Left forelimb (tissue), 1 donor: ENCODE data around the gene CABP1.
"Not testable (repeated sequence)": the region's sequence is repeated elsewhere in the genome, so short reads cannot be mapped to it uniquely, and the experiment has no call there.

Experiments
- DNase-seq: peaks from one replicate; pipeline ENCODE4 v3.0.0-alpha.2; 2018; ENCODE audit warnings: low spot score

Gene CABP1

GRCh38 chr12:120668091-120668867 is 27.9 kb downstream of the CABP1 start:
- no peak for DNase-seq

- DNase-seq, result no peak
Measured at GRCh38 chr12:120668868-120669840, 28.7 kb downstream of the CABP1 start.

DNA sequence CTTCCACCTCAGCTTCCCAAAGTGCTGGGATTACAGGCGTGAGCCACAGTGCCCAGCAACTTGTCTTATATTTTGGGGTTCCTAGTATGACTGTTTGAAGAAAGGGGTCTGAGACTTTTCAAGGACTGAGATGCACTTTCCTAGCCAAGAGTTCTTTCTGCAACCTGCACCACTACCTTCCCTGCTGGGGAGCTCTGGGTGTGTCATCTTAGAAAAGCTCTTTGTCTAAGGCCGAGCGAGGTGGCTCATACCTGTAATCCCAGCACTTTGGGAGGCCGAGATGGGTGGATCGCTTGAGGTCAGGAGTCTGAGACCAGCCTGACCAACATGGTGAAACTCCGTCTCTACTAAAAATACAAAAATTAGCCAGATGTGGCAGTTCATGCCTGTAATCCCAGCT is 29.8 kb downstream of the CABP1 start:
- not testable (repeated sequence) for DNase-seq

GRCh38 chr12:120670667-120671066 is 30.2 kb downstream of the CABP1 start:
- no peak for DNase-seq

DNA sequence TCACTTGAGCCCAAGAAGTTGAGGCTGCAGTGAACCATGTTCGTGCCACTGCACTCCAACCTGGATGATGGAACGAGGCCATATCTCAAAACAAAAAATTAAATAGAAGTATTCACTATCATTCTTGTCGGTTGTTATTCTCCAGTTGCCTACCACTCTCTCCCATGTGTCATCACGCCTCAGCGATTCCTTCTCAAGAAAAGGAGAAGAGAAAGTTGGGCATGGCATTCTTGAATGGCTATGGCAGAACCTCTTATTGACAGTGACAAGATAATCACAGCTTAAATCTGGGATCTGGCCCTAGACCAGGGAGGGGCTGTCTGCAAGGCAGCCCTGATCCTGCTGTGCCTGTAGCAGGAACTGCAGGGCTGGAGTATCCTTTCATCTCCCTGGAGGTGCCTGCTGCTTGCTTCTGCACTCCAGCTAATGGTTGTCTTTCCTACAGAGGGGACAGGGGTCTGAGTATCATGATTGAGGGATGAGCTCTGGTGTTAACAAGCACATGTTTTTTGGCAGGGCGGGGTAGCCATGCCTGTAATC is 33.7 kb downstream of the CABP1 start:
- DNase-seq, result no peak

- DNase-seq, result no peak
Measured at GRCh38 chr12:120677765-120678473, 37.5 kb downstream of the CABP1 start.

GRCh38 chr12:120678572-120678971 is 38.1 kb downstream of the CABP1 start:
- no peak for DNase-seq

DNA sequence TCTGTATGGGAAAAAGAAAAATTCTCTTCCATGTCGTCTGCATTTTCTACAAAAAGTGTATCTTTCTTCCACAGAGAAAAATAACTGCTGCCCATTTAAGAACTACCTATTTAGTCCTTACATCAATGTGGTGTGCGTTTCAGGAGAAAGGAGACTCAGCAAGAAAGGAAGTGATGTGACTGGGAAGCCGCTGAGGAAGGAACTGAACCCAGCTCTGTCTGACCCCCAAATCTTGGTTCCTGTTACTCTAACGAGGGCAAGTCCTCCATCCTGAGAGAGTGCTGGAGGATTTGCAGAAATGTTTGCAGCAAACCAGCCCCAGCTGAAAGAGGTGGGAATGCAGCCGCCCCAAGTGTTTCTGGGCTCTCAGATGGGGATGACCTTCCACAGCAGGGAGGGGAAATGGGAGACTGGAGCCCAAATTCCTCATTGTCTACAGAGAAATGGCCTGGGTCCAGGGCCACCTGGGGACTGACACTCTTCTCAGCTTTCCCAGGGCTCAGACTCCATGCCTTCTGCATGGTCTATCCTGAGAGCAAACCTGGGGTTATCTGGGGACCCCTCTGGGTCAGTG is 39.8 kb downstream of the CABP1 start:
- DNase-seq, result no peak

- no peak for DNase-seq
Measured at GRCh38 chr12:120684523-120684932, 44.1 kb downstream of the CABP1 start.

- DNase-seq, result no peak
Measured at GRCh38 chr12:120685522-120685921, 45.1 kb downstream of the CABP1 start.

DNA sequence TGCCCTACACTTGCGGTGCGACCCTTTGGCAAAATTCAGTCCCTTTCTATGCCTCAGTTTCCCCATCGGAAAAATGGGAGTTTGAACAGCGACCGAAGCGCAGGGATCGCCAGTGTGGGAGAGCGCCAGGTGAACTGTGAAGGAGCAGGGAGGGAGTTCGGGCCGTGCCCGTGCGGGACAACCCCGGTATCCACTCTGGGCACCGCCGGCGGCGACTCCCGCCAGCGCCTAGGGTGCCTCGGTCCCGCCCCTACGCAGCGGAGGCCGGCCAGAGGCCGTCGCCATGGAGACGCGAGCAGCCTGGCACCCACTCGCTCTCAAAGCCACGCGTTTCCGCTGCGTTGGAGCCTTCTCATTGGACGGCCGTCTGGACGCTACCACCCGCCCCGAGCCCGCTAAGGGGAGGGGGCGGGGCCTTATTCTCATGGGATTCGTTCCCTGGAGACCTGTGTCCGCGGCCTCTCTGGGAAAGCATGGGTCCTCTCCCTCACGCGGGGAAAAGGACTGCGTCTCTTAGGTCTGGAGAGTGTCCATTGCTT is 45.8 kb downstream of the CABP1 start:
- DNase-seq, result peak; percentile 95

DNA sequence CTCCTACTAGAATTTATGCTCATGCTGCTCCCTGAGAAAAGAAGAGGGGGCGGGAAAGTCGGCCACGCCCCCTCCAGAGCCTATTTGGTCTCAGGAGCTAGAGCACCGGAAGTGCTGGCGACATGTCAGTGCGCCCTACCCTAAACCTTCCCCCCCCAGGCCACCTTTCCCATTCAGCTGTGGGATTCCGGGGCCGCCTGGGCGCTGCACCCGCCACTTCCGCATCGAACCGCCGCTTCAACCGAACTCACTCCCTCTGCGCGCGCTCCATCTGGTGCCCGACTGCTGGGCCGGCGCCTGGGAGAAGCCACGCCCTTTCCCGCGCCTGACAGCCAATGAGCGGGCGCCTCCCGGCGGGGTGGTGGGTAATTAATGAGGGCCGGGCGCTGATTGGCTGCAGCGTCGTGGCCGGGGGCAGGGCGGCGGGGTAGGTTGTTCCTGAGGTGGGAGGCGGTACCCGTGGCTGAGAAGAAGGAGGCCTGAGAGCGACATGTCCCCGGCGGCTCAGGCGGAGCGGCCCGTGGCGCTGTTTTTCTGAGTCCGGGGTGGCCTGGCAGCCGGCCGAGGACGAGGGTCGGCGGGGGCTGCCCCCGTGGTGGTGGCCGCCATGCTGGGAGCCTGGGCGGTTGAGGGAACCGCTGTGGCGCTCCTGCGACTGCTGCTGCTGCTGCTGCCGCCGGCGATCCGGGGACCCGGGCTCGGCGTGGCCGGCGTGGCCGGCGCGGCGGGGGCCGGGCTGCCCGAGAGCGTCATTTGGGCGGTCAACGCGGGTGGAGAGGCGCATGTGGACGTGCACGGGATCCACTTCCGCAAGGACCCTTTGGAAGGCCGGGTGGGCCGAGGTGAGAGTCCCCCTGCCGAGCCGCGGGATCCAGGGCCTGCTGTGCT is 46.5 kb downstream of the CABP1 start, which contains the start of gene MLEC:
TSS of gene MLEC (plus strand) at position 460 of the 888 bp plus-strand sequence. CDS start at position 608, 148 bp downstream.
- peak; percentile 100 for DNase-seq

DNA sequence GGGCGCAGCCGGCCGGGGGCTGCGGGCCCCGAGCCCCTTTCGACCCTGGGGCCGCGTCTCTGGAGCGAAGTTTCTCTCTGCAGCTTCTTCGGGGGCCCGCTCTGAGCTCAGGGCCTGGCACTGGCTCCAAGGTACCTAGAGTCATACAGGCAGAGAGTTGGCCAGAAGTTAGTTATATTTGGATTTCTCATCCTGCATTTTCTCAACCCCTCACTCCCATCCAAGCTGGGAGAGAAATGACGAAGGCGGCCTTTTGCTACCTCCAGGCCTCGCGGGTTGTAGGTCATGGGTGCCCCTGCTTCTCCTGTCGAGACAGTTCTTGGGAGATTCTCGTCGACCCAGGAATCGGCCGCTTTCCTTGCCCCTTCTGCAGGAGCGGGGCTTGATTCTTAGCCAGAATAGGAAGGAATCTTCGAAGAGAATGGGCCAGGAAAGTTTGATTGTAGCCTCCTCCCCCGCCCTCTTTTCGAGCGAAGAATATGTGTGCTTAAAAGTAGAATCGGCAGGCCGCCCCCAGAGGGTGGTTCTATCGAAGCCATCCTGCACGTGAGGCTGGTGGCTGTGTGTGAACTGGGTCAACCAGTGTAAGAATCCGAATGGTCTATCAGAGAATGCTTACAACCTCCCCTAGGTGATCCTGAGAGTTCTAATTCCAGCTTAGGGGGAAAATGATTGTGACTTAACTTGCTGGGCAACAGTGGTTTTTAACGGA is 47.3 kb downstream of the CABP1 start:
- no peak for DNase-seq

GRCh38 chr12:120688527-120689071 is 48.2 kb downstream of the CABP1 start:
- no peak for DNase-seq

GRCh38 chr12:120689397-120690082 is 49.1 kb downstream of the CABP1 start:
- DNase-seq, result no peak

DNA sequence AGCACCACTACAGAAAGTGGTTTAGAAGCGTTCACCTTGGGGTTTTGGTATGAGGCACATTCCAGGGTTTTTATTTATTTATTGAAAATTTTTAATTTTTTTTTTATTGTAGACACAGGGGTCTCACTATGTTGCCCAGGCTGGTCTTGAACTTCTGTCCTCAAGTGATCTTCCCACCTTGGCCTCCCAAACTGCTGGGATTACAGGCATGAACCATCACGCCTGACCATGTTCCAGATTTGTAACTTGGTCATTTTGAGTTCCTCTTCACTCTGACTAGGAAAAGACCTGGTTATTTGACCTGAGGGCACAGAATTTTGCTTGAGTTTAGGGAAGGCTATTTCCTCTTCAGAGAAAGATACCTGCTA is 49.6 kb downstream of the CABP1 start:
- DNase-seq, result no peak

- DNase-seq, result no peak
Measured at GRCh38 chr12:120690978-120691377, 50.6 kb downstream of the CABP1 start.

- no peak for DNase-seq
Measured at GRCh38 chr12:120692524-120693033, 52.2 kb downstream of the CABP1 start.
